HG02970 (cell line): ENCODE data around the gene NEU3.
"Not testable (repeated sequence)": the region's sequence is repeated elsewhere in the genome, so short reads cannot be mapped to it uniquely, and the experiment has no call there.

Experiments used
- ATAC-seq: cut with Tn5 transposase; IDR thresholded peaks from one replicate; pipeline ENCODE4 v1.9.1; 2021; ENCODE audit warnings: mild to moderate bottlenecking, moderate library complexity, moderate number of reproducible peaks; ENCODE audit not compliant: unreplicated experiment, low FRiP score

NEU3 gene

DNA sequence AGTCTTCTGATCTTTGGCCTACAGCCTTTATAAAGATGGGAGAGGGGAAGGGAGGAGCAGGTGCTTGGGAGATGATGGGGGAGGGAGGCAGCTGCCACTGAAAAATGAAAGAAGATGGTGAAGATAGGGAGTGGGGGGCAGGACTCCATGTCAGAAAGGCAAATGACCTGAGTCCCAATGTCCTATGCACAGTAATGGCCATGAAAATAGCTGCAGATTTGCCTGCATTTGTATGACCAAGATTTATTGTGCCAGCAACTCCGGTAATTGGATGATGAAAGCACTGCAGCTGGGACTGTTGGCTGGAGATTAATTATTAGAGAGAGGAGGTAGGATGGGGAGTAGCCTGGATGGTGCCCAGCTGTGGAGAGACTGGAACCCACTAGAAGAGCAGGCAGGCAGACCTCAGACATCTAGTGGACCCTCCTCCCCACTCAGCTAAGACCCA, 36.1 kb downstream of the NEU3 start:
- ATAC-seq = no peak

GRCh38 chr11:75025561-75025960, 36.8 kb downstream of the NEU3 start:
- no peak for ATAC-seq

GRCh38 chr11:75028321-75028720, 39.6 kb downstream of the NEU3 start:
- no peak for ATAC-seq

- no peak for ATAC-seq
These were observed 40.0 kb downstream of the NEU3 start for GRCh38 chr11:75028724-75029123.

DNA sequence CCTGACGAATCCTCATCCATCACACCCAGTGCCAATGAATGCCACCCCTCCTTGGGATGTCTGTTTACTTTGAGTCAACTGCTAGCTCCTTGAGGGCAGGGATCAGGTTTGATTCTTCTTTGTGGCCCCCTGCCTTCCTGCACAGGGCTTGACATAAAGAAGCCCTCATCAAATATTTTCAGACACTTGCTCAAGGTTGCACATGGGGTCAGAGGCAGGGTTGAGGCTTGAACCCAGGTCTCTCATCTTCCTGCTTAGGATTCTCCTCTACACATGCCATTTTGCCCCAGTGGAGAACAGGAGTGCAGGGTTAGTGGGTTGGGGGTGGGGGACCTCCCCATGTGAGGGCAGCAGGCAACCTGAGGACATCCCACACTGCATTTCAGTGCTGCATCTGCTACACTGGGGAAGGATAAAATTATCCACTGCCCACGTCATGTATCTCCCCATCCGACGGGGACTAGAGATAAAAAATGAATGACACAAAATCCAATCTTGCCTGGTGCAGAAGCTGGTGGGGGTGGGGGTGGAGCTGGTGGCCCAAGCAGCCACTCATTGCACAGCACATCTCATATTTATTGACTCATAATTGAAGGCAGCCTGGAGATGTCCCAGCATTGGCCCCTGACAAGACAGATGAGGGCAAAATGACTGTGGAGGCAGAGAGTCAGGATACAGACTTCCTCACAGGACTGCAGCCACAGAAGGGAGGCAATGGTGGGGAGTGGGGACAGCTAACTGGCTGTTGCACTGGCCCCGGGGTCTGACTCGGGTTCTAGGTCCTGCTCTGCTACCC, 41.3 kb downstream of the NEU3 start:
- ATAC-seq = no peak

DNA sequence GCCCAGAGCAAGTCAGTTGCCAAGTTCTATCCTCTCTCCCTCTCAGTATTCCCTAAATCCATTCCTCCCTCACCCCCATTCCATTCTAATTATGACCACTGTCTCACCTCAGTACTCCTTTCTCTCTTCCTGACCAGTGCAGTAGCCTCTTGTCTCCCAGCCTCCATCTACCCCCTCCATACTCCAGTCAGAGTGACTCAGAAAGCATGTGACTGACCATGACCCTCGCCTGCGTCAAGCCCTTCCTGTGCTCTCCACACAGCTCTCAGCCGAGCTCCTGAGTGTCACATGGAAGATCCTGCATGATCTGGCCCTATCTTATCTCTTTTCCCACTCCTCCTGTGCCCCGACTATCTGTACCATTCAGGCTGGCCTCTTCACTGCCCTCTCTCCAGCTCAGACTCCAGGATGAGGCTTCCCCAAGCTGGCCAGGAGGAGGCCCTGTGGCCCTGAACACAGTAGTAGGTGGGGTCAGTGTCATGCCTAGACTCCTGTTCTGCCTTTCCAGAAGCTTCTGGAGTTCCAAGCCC, 42.6 kb downstream of the NEU3 start:
- ATAC-seq = no peak

DNA sequence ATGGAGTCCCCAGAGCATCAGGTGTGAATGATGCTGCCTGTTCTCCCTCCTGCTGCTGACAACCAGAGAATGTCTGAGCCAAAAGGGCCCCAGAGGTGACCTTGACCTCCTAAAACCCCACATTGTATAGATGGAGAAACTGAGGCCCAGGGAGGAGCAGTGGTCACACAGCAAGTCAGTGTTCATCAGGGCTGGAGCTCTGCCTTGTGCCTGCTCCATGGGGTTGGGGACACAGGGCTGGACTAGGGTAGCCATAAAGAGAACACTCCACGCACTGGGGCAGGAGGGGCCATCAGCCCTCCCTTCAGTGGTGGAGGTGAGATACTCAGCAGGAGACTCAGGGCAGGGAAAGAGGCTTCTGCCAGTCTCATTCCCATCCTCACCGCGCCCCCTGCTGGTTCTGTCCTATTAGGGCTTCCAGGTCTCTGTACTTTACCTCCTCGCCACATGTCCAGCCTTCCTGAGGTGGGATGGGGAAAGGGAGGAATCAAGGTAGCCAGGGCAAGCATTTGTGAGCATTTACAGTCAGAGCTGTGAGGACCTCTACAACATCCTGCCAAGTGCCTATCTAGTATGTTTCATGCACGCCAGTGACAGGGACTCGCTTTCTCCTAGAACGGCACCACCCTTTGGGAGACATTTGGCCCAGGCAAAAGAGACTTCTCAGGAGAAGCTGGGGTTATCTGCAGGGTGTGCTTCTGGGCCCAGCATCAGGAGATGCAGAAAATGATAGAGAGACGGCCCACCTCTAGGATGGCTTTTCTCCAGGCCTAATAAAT, 43.2 kb downstream of the NEU3 start:
- no peak for ATAC-seq

- ATAC-seq = no peak
These were observed 43.8 kb downstream of the NEU3 start for GRCh38 chr11:75032550-75032935.

GRCh38 chr11:75033916-75034315, 45.2 kb downstream of the NEU3 start:
- ATAC-seq = no peak

DNA sequence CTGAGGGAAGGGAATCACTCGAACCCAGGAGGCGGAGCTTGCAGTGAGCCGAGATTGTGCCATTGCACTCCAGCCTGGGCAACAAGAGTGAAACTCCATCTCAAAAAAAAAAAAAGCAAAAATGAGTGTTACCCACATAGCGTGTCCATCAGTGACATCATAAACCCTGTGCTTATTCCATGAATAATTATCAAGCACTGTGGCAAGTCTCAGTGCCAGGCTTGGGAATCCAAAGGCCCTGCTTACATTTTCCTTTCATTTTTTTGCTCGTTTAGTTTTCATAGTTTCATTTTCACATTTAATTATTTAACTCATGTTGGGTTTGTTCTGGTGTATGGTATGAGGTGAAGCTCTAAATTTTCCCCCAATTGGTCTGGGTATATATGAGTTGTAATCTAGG, 46.5 kb downstream of the NEU3 start:
- no peak for ATAC-seq

- ATAC-seq = no peak
These were observed 47.3 kb downstream of the NEU3 start for GRCh38 chr11:75035911-75036565.

GRCh38 chr11:75040167-75040770, 51.5 kb downstream of the NEU3 start:
- ATAC-seq = no peak

GRCh38 chr11:75041263-75041662, 52.5 kb downstream of the NEU3 start:
- no peak for ATAC-seq

- ATAC-seq = not testable (repeated sequence)
These were observed 53.1 kb downstream of the NEU3 start for GRCh38 chr11:75041821-75042220.

DNA sequence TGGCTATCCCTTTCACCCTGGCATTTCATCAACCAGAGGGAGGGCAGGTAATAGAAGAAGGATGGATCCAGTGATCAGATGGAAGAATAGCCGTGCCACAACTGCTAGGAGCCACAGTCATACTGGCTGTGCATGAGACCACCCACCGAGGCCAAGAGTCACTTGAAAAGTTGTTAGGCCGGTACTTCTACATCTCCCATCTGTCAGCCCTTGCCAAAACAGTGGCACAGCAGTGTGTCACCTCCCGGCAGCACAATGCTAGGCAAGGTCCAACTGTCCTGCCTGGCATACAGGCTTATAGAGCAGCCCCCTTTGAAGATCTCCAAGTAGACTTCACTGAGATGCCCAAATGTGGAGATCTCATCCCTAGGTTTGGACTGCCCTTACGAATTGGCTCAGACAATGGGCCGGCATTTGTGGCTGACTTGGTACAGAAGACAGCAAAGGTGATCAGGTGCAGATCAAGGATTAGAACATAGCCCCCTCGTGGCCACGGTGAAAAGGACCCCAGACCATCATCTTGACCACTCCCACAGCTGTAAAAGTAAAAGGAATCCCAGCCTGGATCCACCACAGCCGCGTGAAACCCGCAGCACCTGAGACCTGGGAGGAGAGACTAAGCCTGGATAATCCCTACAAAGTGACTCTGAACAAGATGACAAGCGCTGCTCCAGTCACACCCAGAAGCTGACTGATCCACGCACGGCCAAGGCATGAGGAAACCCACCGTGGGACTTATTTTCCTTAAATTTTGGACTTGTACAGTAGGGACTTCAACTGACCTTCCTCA, 55.8 kb downstream of the NEU3 start:
- not testable (repeated sequence) for ATAC-seq

GRCh38 chr11:75046668-75047067, 57.9 kb downstream of the NEU3 start:
- not testable (repeated sequence) for ATAC-seq

- ATAC-seq = no peak
These were observed 58.5 kb downstream of the NEU3 start for GRCh38 chr11:75047191-75047590.

DNA sequence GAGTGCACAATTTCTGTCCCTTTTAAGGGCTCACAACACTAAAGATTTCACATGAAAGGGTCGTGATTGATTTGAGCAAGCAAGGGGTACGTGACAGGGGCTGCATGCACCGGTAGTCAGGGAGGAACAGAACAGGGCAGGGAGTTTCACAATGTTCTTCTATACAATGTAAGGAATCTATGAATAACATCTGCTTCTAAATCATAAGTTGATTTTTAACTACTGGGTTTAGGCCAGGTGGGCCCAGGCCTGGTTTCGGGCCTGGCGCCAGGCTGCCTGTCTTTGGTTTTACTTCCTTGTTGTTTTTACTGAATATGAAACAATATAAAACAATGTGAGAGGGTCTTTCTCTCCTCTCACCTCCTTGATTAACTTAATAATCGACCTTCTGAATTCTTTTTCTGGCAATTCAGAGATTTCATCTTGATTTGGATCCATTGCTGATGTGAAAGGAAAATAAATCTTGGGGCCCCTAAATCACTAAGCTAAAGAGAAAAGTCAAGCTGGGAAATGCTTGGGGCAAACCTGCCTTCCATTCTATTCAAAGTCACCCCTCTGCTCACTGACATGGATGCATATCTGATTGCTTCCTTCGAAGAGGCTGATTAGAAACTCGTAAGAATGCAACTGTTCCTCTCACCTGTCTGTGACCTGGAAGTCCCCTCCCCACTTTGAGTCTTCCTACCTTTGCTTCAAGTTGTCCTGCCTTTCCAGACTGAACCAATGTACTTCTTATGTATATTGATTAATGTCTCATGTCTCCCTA, 61.0 kb downstream of the NEU3 start:
- ATAC-seq = not testable (repeated sequence)

- ATAC-seq = no peak
These were observed 61.8 kb downstream of the NEU3 start for GRCh38 chr11:75050516-75050915.
